GM23338 (cell line): Measurements from ENCODE around the gene YES1. TPM values are rescaled to one million over a fixed set of nuclear protein-coding genes. Genes with fewer than 3 reads are reported as not detected.

Source experiments
- ATAC-seq: fragments of 200-7000 bp; cut with Tn5 transposase; 3 replicates; pipeline ENCODE4 v1.9.1; 2020
- DNase-seq: peaks from one replicate; pipeline ENCODE4 v3.0.0-alpha.2; 2015; ENCODE audit warnings: low spot score
- H2AFZ ChIP-seq: fragments of 200-600 bp; sonication (generic); 2 replicates; pipeline ENCODE4 v1.8.0; 2016; ENCODE audit warnings: antibody characterized with exemption, mild to moderate bottlenecking, moderate library complexity
- H3F3A ChIP-seq: fragments of 200-600 bp; sonication (generic); replicated peaks from 2 replicates; pipeline ENCODE4 v1.8.0; 2017; ENCODE audit warnings: antibody characterized with exemption, mixed run types, low read depth
- H3K27ac ChIP-seq: fragments of 200-600 bp; sonication (generic); 2 replicates; pipeline ENCODE4 v1.6.1; 2016; ENCODE audit warnings: low read depth
- H3K27me3 ChIP-seq: fragments of 200-600 bp; sonication (generic); 2 replicates; pipeline ENCODE4 v1.8.0; 2016; ENCODE audit warnings: mild to moderate bottlenecking, mixed run types, moderate library complexity; ENCODE audit not compliant: insufficient read depth
- H3K36me3 ChIP-seq: fragments of 200-600 bp; sonication (generic); 2 replicates; pipeline ENCODE4 v1.8.0; 2016; ENCODE audit warnings: mild to moderate bottlenecking; ENCODE audit not compliant: insufficient read depth
- H3K4me1 ChIP-seq: fragments of 200-600 bp; sonication (generic); 2 replicates; pipeline ENCODE4 v1.8.0; 2016; ENCODE audit warnings: mild to moderate bottlenecking, moderate library complexity; ENCODE audit not compliant: insufficient read depth
- H3K4me2 ChIP-seq: fragments of 200-600 bp; sonication (generic); 2 replicates; pipeline ENCODE4 v1.7.1; 2017; ENCODE audit warnings: mixed run types
- H3K4me3 ChIP-seq: fragments of 200-600 bp; sonication (generic); 2 replicates; pipeline ENCODE4 v1.6.1; 2016; ENCODE audit warnings: mixed run types
- H3K79me2 ChIP-seq: fragments of 200-600 bp; sonication (generic); replicated peaks from 2 replicates; pipeline ENCODE4 v1.8.0; 2017; ENCODE audit warnings: mild to moderate bottlenecking; ENCODE audit not compliant: insufficient read depth
- H3K9me2 ChIP-seq: fragments of 200-600 bp; sonication (generic); 2 replicates; pipeline ENCODE4 v1.8.0; 2017; ENCODE audit not compliant: insufficient read depth
- H4K20me1 ChIP-seq: fragments of 200-600 bp; sonication (generic); replicated peaks from 2 replicates; pipeline ENCODE4 v1.8.0; 2017; ENCODE audit warnings: mild to moderate bottlenecking; ENCODE audit not compliant: insufficient read depth
- H3K27ac Mint-ChIP-seq: 2 replicates; pipeline ENCODE4 v1.8.0; 2020; ENCODE audit warnings: inconsistent platforms, mild to moderate bottlenecking, moderate library complexity, mixed read lengths
- H3K27me3 Mint-ChIP-seq: 3 replicates; pipeline ENCODE4 v1.8.0; 2022; ENCODE audit warnings: low read depth, mild to moderate bottlenecking, moderate library complexity, mixed read lengths, inconsistent platforms; ENCODE audit not compliant: insufficient read depth, poor library complexity
- H3K36me3 Mint-ChIP-seq: 3 replicates; pipeline ENCODE4 v1.8.0; 2021; ENCODE audit warnings: low read depth, mild to moderate bottlenecking, inconsistent platforms, moderate library complexity, mixed read lengths
- H3K4me1 Mint-ChIP-seq: 3 replicates; pipeline ENCODE4 v1.8.0; 2020; ENCODE audit warnings: mild to moderate bottlenecking, inconsistent platforms, mixed read lengths
- H3K4me3 Mint-ChIP-seq: 3 replicates; pipeline ENCODE4 v1.8.0; 2021; ENCODE audit warnings: moderate library complexity, mild to moderate bottlenecking, inconsistent platforms, mixed read lengths
- H3K9me3 Mint-ChIP-seq: 3 replicates; pipeline ENCODE4 v1.8.0; 2020; ENCODE audit warnings: moderate library complexity, mild to moderate bottlenecking, inconsistent platforms, mixed read lengths
- CREB1 ChIP-seq: fragments of 250-450 bp; sonication (Bioruptor Pico); IDR thresholded peaks from 2 replicates; pipeline ENCODE4 v1.5.0; 2020; ENCODE audit warnings: low read depth, mild to moderate bottlenecking, moderate library complexity
- CTCF ChIP-seq, 2 experiments: fragments of 200-600 bp in 1 of 2; sonication (generic) in 1 of 2; conservative IDR thresholded peaks; 2 replicates each; pipeline versions ENCODE4 v1.5.1 to v1.6.1; 2016 to 2017; ENCODE audit warnings: antibody characterized with exemption in 2 of 2, low read depth in 2 of 2, mild to moderate bottlenecking in 2 of 2, moderate library complexity in 1 of 2
- ETS1 ChIP-seq: IDR thresholded peaks from 2 replicates; pipeline ENCODE4 v1.6.1; 2016; ENCODE audit warnings: antibody characterized with exemption
- EZH2 ChIP-seq: fragments of 200-600 bp; sonication (generic); IDR thresholded peaks from one replicate; pipeline ENCODE4 v1.8.0; 2017; ENCODE audit warnings: antibody characterized with exemption, mild to moderate bottlenecking, low read depth; ENCODE audit not compliant: unreplicated experiment
- EZH2phosphoT487 ChIP-seq: fragments of 200-600 bp; sonication (generic); IDR thresholded peaks from one replicate; pipeline ENCODE4 v1.8.1; 2018; ENCODE audit warnings: antibody characterized with exemption; ENCODE audit not compliant: unreplicated experiment
- REST ChIP-seq: IDR thresholded peaks from one replicate; pipeline ENCODE4 v1.6.1; 2018; ENCODE audit warnings: antibody characterized with exemption; ENCODE audit not compliant: unreplicated experiment
- ZNF114 ChIP-seq: fragments of 250-450 bp; sonication (Bioruptor Pico); IDR thresholded peaks from 2 replicates; pipeline ENCODE4 v1.5.0; 2020; ENCODE audit warnings: mild to moderate bottlenecking, moderate library complexity
- ZNF331 ChIP-seq: fragments of 250-450 bp; sonication (Bioruptor Pico); IDR thresholded peaks from 2 replicates; pipeline ENCODE4 v1.5.0; 2020; ENCODE audit warnings: low read depth, mild to moderate bottlenecking, moderate library complexity
- polyA plus RNA-seq: library from polyadenylated mRNA; unstranded; fragments of >200 nt; fragmentation: Nextera tagmentation; extraction: Ambion mirVana; gene quantifications from 2 replicates; pipeline ENCODE4 v1.2.1, GENCODE V29; 2016
- total RNA-seq: library from RNA; depleted of rRNA; stranded (reverse); fragments of >200 nt; shearing (Covaris generic); gene quantifications from 2 replicates; pipeline ENCODE4 v1.2.3, GENCODE V29; 2014

The YES1 gene
- total and polyA plus RNA-seq, 2 experiments from 2014 or later: 25.4 to 327 TPM

GRCh38 chr18:706405-706804, 105.6 kb downstream of the YES1 start:
- Mint-ChIP-seq H3K36me3 (peaks cover 59% of the 10 kb centered on the region), H3K27ac (no peak overlapping the region), H3K4me1 (peaks cover 6% of the 10 kb centered on the region), H3K4me3 (no peak overlapping the region), H3K27me3 (peaks cover 2% of the 10 kb centered on the region), H3K9me3 (no peaks in the 10 kb centered on the region; the same call in 2 of the 3 replicates)
- H3K27ac ChIP-seq: no peak overlapping the region
- H3K4me1 ChIP-seq: peaks cover 3% of the 10 kb centered on the region
- H3K79me2 ChIP-seq: peaks cover 55% of the 10 kb centered on the region
- H2AFZ ChIP-seq: no peak overlapping the region
- TF ChIP-seq CTCF (conservative IDR thresholded peaks at IDR 0.05; ENCODE audit: low read depth in 2 of 2) (no peak), REST (no peak), ETS1 (no peak), CREB1 (CRISPR knock-in tag) (no peak), ZNF114 (CRISPR knock-in tag) (no peak), EZH2phosphoT487 (no peak), EZH2 (no peak), ZNF331 (CRISPR knock-in tag) (no peak)
- H3K27me3 ChIP-seq: no peaks in the 10 kb centered on the region
- no peaks in the 10 kb centered on the region; the same call in 1 of the 2 replicates for H3F3A ChIP-seq
- ATAC-seq (no peak), DNase-seq (no peak)
- peaks cover 51% of the 10 kb centered on the region for H4K20me1 ChIP-seq
- no peaks in the 10 kb centered on the region for H3K9me2 ChIP-seq
- H3K36me3 ChIP-seq: no peaks in the 10 kb centered on the region; the same call in 1 of the 2 replicates
- no peak overlapping the region for H3K4me2 ChIP-seq
- no peak overlapping the region for H3K4me3 ChIP-seq
